Panc1 (cell line): ENCODE measurements around the gene SDSL. TPM values are rescaled to one million over a fixed set of nuclear protein-coding genes. Genes with fewer than 3 reads are reported as not detected.

Experiments used
- ATAC-seq: fragments of 200-7000 bp; cut with Tn5 transposase; 2 replicates; pipeline ENCODE4 v1.9.1; 2020; ENCODE audit warnings: mild to moderate bottlenecking, moderate library complexity
- BruUV-seq: library from RNA; stranded (reverse); fragments of 400-500 nt; replicated peaks from 2 replicates; lab custom pipeline; 2021; lab: Mats Ljungman, UMichigan
- CTCF ChIA-PET: fragments of 300-600 bp; sonication (Branson Sonifier 250); formaldehyde crosslinking; loops from one replicate; lab custom pipeline; 2022; ENCODE audit warnings: antibody characterized with exemption; lab: Charles Lee
- POLR2A ChIA-PET: fragments of 300-600 bp; sonication (Branson Sonifier 250); formaldehyde crosslinking; loops from one replicate; lab custom pipeline; 2022; ENCODE audit warnings: antibody characterized with exemption; lab: Charles Lee
- DNase-seq: peaks from one replicate; pipeline ENCODE4 v3.0.0-alpha.2; 2010; ENCODE audit warnings: low read depth, low spot score
- H3K27ac ChIP-seq: 2 replicates; pipeline ENCODE4 v1.5.1; 2011; ENCODE audit warnings: mild to moderate bottlenecking, low read length, inconsistent platforms
- H3K27me3 ChIP-seq: fragments of 200-500 bp; sonication (Bioruptor generic); 2 replicates; pipeline ENCODE4 v1.6.0; 2014; ENCODE audit warnings: low read length, inconsistent platforms; ENCODE audit not compliant: control insufficient read depth, insufficient read depth
- H3K36me3 ChIP-seq: fragments of 200-500 bp; sonication (Bioruptor generic); 2 replicates; pipeline ENCODE4 v1.5.1; 2014; ENCODE audit warnings: inconsistent platforms, mild to moderate bottlenecking, low read length, moderate library complexity; ENCODE audit not compliant: control insufficient read depth, insufficient read depth
- H3K4me1 ChIP-seq: 2 replicates; pipeline ENCODE4 v1.5.1; 2011; ENCODE audit warnings: inconsistent platforms, mild to moderate bottlenecking, low read length, moderate library complexity; ENCODE audit not compliant: control insufficient read depth, insufficient read depth
- H3K4me3 ChIP-seq, 2 experiments: 2 replicates each; pipeline ENCODE4 v1.5.1; 2011 to 2012; ENCODE audit warnings: low read depth in 2 of 2, low read length in 2 of 2, mild to moderate bottlenecking in 2 of 2, inconsistent platforms in 1 of 2, moderate library complexity in 1 of 2
- H3K9me3 ChIP-seq: fragments of 200-500 bp; sonication (Bioruptor generic); 2 replicates; pipeline ENCODE4 v1.5.1; 2014; ENCODE audit warnings: low read depth, mild to moderate bottlenecking, inconsistent platforms, low read length, moderate library complexity; ENCODE audit not compliant: control insufficient read depth, insufficient read depth
- POLR2AphosphoS5 ChIP-seq: IDR thresholded peaks from 2 replicates; pipeline ENCODE4 v1.6.1; 2012; ENCODE audit warnings: mild to moderate bottlenecking, low read depth, low read length, moderate library complexity
- SIN3A ChIP-seq: IDR thresholded peaks from 2 replicates; pipeline ENCODE4 v1.6.1; 2012; ENCODE audit warnings: low read depth, mild to moderate bottlenecking, low read length, moderate library complexity, borderline replicate concordance; ENCODE audit not compliant: insufficient read depth
- TCF7L2 ChIP-seq: IDR thresholded peaks from 2 replicates; pipeline ENCODE4 v1.6.1; 2011; ENCODE audit warnings: mild to moderate bottlenecking, low read depth, low read length, inconsistent platforms
- in situ Hi-C: cut with HindIII; loops from 2 replicates; pipeline ENCODE4 v1.10.0; 2016; ENCODE audit warnings: low sequenced_read_pairs, low pct_unique_long_range_greater_than_20kb
- intact Hi-C: fragments of 100-400 bp; cut with micrococcal nuclease; formaldehyde crosslinking; loops from one replicate; pipeline ENCODE4 v1.10.0; 2022; ENCODE audit not compliant: unreplicated experiment
- total RNA-seq: library from RNA; stranded (reverse); gene quantifications from one replicate; pipeline ENCODE4 v1.2.1, GENCODE V29; 2021; ENCODE audit not compliant: unreplicated experiment
- TF ChIP-seq, protein P1 (sequence below): fragments of 450-650 bp; IDR thresholded peaks from 2 replicates; pipeline ENCODE4 v1.5.1; 2017; ENCODE audit warnings: mild to moderate bottlenecking
- TF ChIP-seq, protein P2 (sequence below), 2 experiments: IDR thresholded peaks; 2 replicates each; pipeline ENCODE4 v1.6.1; 2011 to 2012; ENCODE audit warnings: low read depth in 2 of 2, control low read depth in 1 of 2, low read length in 1 of 2, mild to moderate bottlenecking in 1 of 2, moderate library complexity in 1 of 2; ENCODE audit not compliant: insufficient read depth in 1 of 2

The SDSL gene
- total RNA-seq, 1 experiment from 2014 or later = 5.8 TPM

DNA sequence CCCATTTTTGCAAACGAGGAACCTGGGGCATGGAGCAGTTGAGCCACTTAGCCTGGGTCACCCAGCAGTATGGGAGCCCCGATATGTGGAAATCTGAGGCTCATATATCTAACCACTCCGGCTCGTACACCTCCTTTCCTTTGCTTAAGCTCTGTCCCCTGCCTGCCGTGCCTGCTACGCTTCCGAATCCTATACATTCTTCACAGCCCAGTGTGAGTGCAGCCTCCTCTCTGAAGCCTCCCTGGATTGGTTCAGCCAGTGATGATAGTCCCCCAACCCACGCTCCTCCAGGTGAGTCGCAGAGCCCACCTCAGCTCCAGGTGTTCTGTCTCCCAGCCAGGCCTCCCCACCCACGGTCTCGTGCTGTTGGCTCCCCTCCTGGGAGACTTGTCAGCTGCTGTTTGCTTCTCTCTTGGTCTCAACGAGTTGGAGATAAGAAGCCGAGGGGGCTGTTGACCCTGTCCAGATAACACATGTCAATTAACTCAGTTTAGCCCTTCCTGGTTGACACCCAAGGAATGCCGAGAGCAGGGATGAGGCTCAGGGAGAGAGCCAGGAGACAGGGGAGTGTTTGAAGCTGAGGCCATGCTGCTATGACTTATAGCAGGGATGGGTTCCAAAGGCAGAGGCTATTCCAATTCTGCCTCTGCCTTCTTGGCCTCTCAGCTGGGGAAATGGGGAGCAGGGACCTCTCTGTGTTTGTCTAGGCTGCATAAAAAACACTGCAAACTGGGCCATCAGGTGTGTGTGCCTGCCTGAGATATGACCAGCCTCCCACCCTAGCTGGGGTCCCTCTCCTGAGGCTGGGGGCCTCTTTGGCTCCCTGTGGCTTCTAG lies 19.0 kb downstream of the SDSL start:
- DNase-seq (no peak), ATAC-seq (no peak)
- no peaks in the 10 kb centered on the region for H3K4me1 ChIP-seq
- no peaks in the 10 kb centered on the region for H3K36me3 ChIP-seq
- H3K9me3 ChIP-seq = no peaks in the 10 kb centered on the region
- no peak overlapping the region for H3K27ac ChIP-seq
- CTCF ChIA-PET = interaction anchor here (0.6 to 0.8 kb wide), 2 partner anchors 12 to 137 kb away, joined by 3 read pairs; no protein-coding TSS in a partner anchor
- no peak for TF ChIP-seq TCF7L2
- TF ChIP-seq, protein P1, sequence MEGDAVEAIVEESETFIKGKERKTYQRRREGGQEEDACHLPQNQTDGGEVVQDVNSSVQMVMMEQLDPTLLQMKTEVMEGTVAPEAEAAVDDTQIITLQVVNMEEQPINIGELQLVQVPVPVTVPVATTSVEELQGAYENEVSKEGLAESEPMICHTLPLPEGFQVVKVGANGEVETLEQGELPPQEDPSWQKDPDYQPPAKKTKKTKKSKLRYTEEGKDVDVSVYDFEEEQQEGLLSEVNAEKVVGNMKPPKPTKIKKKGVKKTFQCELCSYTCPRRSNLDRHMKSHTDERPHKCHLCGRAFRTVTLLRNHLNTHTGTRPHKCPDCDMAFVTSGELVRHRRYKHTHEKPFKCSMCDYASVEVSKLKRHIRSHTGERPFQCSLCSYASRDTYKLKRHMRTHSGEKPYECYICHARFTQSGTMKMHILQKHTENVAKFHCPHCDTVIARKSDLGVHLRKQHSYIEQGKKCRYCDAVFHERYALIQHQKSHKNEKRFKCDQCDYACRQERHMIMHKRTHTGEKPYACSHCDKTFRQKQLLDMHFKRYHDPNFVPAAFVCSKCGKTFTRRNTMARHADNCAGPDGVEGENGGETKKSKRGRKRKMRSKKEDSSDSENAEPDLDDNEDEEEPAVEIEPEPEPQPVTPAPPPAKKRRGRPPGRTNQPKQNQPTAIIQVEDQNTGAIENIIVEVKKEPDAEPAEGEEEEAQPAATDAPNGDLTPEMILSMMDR = no peak
- TF ChIP-seq, protein P2, sequence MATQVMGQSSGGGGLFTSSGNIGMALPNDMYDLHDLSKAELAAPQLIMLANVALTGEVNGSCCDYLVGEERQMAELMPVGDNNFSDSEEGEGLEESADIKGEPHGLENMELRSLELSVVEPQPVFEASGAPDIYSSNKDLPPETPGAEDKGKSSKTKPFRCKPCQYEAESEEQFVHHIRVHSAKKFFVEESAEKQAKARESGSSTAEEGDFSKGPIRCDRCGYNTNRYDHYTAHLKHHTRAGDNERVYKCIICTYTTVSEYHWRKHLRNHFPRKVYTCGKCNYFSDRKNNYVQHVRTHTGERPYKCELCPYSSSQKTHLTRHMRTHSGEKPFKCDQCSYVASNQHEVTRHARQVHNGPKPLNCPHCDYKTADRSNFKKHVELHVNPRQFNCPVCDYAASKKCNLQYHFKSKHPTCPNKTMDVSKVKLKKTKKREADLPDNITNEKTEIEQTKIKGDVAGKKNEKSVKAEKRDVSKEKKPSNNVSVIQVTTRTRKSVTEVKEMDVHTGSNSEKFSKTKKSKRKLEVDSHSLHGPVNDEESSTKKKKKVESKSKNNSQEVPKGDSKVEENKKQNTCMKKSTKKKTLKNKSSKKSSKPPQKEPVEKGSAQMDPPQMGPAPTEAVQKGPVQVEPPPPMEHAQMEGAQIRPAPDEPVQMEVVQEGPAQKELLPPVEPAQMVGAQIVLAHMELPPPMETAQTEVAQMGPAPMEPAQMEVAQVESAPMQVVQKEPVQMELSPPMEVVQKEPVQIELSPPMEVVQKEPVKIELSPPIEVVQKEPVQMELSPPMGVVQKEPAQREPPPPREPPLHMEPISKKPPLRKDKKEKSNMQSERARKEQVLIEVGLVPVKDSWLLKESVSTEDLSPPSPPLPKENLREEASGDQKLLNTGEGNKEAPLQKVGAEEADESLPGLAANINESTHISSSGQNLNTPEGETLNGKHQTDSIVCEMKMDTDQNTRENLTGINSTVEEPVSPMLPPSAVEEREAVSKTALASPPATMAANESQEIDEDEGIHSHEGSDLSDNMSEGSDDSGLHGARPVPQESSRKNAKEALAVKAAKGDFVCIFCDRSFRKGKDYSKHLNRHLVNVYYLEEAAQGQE (IDR thresholded peaks at IDR 0.05; ENCODE audit: insufficient read depth in 1 of 2, low read depth in 2 of 2, low read length in 1 of 2) = no peak
- peaks cover 5% of the 10 kb centered on the region; the same call in 1 of the 2 replicates for H3K27me3 ChIP-seq
- no peak overlapping the region for H3K4me3 ChIP-seq
- intact Hi-C loops (no loop called here), in situ Hi-C loops (no loop called here)
- POLR2A ChIA-PET = interaction anchor here (0.5 kb wide), 1 partner anchor 132 kb away, joined by 3 read pairs; no protein-coding TSS in a partner anchor
- BruUV-seq = no TSS peak

DNA sequence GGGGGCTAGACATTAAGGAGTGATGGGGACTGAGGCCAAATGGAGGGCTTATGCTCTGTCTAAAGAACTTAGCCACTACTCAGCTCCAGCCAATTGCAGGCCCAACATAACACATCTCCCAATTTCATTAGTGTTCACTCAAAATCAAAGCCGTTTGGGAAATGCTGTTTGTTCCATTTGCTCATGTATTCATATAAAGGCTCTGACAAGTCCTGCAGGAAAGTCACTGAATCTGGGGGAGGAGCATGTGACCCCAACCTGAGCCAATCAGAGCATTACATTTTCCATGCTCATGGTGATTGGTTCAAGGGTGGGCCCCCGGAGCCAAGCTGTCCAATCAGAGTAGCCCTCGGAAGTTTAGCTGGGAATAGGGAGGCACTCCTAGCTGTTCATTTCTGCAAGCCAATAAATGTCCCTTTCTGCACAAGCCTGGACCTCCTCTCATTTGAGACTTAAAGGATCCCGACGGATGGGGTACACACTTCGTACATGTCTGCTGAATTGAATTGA lies 20.9 kb downstream of the SDSL start:
- in situ Hi-C loops = no loop called here
- TF ChIP-seq, protein P2 (IDR thresholded peaks at IDR 0.05; ENCODE audit: insufficient read depth in 1 of 2, low read depth in 2 of 2, low read length in 1 of 2) = no peak
- TF ChIP-seq POLR2AphosphoS5 (no peak), SIN3A (no peak), TCF7L2 (no peak)
- TF ChIP-seq, protein P1 = no peak
- no peak for DNase-seq
- BruUV-seq = no TSS peak
- Histone ChIP-seq H3K27ac (no peak overlapping the region), H3K4me1 (no peaks in the 10 kb centered on the region), H3K36me3 (no peaks in the 10 kb centered on the region), H3K4me3 (no peak overlapping the region), H3K9me3 (no peaks in the 10 kb centered on the region), H3K27me3 (peaks cover 5% of the 10 kb centered on the region; the same call in 1 of the 2 replicates)
- POLR2A ChIA-PET = no interaction called here
- ATAC-seq = no peak
- CTCF ChIA-PET = no interaction called here
- intact Hi-C loops = no loop called here
